ENCODE results near the gene OTX1. TPM values are rescaled to one million over a fixed set of nuclear protein-coding genes. Genes with fewer than 3 reads are reported as not detected.
"Not testable (repeated sequence)": the region's sequence is repeated elsewhere in the genome, so short reads cannot be mapped to it uniquely, and the experiment has no call there.

Gene OTX1
- total RNA-seq = not detected

DNA sequence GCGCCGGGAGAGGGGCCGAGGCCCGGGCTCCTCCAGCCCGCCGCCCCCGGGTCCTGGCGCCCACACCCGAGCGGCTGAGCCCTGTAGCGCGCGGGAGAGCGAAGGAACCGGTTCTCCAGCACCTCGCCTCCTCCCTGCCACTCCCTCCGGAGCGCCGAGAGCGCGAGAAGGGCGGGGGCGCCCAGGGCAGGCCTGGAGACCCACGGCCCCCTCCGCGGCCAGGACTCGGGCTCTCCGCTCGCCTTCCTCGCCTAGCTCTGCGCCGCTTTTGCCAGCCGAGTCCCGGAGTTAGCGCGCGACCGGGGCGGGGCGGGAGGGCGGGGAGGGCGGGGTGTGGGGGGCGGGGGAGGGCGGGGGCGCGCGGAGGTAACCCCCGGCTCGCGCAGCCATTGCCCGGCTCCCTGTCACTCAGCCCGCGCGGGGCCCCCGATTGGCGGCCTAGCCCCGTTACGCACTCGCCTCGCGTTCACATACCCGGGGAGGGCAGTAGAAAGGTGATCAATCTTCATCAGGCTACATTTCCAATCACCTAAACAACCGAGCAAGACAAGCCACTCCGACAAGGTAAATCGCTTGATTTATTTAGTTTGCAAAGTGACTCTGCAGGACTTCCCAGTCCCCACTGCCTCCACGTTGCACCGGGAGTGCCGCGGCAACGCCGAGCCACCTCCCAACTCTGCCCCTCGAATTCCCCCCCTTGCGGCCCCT is at the start of gene OTX1:
Gene OTX1 (plus strand): TSS at position 497 of the 708 bp plus-strand sequence. CDS start 2,161 bp downstream, outside the sequence.
- DNase-seq = no peak

DNA sequence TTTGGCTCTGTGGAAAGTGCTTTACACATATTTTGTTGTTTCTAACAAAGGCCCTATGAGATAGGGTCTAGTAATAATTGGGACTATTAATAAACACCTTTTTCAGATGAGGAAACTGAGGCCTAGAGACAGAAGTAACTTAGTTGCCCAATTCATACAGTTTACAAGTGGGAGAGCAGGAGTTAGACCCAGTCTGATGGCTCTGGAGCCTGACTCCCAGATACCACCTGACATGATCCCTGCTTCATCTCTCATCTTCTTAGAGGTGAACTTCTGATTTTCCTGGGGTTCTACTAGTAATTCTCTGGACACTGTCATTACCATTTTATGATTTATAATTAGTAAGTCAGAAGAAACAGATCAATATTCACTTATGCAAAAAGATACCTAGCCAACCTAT is 49.1 kb upstream of the OTX1 start:
- no peak for DNase-seq

DNA sequence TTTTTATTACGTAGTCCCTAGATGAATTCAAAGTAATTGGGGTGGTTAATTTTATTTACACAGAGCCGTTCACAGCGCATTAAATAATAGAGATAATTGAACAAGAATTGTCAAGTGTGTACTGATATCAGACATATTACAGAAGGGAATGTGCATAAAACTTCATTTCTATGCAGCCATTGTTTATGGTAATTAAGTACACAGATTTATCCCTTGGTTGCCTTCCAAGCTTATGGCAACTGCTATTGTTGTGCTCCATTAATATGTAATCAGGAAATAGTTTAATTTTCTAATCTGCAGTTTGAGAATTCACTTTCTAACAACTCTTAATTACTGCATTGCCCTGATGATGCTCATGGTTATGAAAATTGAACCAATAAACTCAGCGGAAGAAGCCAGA is 47.3 kb upstream of the OTX1 start:
- no peak for DNase-seq

DNA sequence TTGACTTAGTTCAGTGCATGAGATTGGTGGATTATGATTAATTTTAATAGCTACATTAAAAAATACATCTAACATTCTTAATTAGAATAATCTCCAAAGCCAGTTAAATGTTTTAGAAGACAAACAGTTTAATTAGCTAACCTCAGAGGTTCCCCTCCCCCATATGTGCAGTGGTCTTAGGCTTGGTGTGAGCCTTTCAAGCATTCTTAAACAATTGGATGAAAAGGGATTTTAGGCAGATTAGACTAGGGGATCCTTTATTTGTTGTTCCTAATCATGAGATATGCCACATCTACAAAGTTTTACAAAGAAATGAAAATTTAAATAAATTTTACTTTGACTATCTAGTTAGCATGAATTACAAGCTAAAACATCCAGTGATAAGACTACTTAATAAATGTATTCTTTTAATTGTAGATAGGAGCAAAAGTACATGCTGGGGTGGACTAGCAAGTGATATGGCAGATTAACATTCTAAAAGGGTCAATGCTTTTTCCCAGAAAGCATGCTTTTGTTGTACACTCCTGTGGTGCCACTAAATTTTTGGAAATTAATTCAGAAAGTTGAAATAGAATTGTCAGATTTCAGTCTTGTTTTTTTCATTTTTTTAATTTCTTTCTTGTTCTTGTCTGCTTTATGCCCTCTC is 42.7 kb upstream of the OTX1 start:
- DNase-seq = no peak

GRCh38 chr2:63008838-63009237 is 41.8 kb upstream of the OTX1 start:
- DNase-seq = no peak

DNA sequence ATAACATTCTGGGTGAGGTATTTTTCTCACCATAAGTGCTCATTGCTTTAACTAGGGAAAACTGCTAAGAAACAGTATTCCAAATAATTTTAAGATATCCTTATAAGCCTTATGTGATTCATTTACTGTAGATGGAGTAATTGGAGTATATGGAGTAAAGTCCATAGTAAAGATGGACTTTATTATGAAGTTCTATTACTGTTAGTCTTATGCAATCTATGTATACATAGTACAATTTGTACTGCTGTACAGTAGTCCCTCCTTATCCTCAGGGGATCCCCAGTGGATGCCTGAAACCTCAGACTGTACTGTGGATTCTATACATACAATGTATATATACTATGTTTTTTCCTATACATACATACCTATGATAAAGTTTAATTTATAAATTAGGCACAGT is 41.1 kb upstream of the OTX1 start:
- no peak for DNase-seq

- DNase-seq = no peak
Observed at GRCh38 chr2:63012541-63012940, 38.1 kb upstream of the OTX1 start.

DNA sequence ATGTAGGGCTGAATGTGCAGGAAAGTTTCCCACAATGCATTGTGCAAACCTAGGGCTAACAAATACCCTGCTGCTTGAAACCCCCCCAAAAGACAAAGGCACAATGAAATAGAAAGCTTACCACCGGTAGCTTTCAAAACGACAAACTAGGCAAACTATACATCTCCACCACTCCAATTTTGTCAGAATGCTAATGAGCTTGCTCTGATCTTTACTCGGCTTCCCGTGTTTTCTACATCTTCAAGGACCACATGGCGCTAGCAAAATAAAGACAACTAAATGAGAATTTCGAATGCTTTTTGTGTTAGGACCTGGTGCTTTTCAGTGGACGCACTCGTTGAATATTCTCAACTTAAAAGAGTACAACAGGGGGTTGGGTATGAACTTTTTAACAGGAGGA is 37.2 kb upstream of the OTX1 start:
- DNase-seq = no peak

DNA sequence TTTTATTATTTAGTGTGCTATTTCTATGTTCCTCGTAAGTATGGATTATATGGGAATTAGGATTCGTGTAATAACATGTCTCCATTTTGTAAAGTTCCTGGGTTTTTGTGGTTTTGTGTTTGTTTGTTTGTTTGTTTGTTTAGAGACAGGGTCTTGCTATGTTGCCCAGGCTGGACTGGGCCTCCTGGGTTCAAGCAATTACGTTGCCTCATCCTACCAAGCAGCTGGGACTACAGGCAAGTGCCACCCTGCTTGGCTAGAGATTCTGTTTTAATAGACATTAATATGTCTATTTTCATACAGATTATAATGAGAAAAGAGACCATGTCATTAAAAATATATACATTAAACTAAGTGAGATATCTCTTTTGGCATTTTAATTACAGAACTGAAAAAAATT is 35.2 kb upstream of the OTX1 start:
- no peak for DNase-seq

GRCh38 chr2:63018439-63018838 is 32.2 kb upstream of the OTX1 start:
- DNase-seq = no peak

DNA sequence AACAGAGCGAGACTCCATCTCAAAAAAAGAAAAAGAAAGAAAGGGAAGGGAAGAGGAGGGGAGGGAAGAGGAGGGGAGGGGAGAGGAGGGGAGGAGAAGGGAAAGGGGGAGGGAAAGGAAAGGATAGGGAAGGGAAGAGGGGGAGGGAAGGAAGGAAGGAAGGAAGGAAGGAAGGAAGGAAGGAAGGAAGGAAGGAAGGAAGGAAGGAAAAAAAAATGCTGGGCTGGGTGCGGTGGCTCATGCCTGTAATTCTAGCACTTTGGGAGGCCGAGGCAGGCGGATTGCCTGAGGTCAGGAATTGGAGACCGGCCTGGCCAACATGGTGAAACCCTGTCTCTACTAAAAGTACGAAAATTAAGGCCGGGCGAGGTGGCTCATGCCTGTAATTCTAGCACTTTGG is 30.9 kb upstream of the OTX1 start:
- DNase-seq = not testable (repeated sequence)

DNA sequence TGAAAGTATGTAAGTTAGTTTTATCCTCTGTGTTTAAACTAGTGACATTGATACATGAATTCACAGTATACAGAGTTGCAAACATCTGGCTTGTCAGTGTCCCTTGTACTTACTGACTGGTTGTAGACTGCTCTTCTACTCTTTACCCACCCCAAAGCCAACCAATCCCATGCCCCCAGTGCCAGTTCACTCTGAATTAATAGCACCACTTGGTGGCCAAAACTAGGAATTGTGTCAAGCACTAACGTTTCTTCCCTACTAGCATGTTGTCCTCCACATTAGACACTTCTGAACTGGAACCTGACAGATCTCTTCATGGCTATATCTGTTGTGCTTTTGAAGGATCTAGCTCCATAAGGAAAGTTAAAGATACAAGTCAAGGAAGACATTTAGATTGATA is 27.2 kb upstream of the OTX1 start:
- DNase-seq = no peak

DNA sequence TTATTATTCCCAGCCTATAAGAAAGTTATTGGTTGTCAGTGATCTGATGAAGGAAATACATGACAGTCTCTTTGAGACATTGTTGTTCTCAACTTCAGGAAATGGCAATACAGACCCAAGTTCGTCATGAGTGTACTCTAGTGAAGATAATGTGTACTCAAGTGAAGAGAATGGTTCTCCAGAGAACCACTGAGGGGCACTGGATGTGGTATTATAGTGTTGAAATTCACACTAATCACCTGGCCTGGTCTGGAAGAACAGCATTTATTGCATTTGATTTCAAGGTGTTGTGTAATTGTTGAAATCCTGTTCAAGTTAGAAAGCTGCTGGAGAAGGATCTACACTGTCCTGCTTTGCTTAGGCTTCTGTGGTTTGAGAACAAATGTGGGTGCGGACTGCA is 23.4 kb upstream of the OTX1 start:
- DNase-seq = no peak

DNA sequence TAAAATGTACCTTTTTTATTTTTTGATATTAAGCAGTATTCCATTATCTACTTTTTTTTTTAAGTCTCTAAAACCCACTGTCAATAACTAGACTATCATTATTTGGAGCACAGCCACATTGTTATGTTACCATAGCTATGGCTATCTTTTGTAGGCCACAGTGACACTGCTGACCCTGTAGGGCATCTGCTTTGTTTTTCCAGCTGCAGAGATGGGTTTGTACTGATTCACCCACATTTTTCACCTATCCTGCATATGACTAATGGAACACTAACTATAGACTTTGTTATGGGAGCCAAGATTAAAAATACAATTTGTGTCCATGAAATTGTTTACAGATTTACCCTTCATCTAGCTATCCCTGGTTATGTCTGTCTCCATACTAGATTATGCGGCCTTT is 21.6 kb upstream of the OTX1 start:
- no peak for DNase-seq

DNA sequence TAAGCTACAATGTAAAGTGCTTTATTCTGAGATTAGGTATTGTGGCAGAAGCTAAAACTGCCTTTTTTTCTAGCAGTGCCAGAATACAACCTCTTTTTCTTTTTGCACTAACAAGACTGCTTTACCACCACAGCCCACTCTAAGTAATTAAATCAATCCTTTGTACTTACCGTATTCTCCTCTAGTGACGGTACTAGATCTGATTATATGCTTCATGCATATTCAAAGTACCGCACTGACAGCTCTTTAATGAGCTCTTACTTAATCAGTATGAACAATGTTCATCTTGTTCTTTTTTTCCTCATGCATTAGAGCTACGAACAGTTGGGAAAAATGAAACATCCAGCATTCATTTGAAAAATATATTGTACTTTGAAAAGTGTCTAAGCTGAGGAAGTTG is 16.1 kb upstream of the OTX1 start:
- DNase-seq = no peak

DNA sequence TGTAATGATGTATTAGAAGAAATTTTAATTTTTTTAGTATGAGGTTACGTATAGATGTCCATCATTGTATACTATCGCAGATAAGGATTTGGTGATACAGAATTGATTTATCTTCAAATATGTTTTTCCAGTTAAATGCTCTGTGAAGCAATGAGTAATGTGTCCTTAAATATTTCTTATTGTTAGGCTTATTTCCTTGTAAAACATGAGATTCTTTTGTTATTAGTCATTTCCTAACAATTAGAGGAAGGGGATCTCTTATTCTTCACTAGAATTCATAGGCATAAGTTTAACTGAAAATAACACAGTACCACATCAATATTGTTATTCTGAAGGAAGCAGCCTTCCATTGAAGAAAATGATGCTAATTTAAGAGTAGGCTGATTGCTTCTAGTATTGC is 15.5 kb upstream of the OTX1 start:
- no peak for DNase-seq

DNA sequence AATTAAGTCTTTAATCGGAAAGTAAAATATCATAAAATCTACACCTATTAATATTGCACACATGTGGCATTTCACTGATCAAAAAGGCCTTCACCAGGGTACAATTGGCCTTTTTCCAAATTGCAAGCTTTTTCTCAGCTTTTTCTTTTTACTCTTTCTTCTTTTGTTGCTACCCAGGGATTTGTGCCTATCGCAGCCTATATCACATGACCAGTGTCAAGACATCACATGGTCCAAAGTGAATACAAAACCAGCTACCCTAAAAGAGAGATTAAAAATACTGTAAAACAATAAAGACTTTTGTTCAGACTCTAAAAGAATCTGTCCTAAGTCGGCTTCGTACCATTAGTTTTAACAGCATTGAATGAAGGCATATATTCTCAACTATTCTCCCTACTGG is 15.0 kb upstream of the OTX1 start:
- DNase-seq = no peak

DNA sequence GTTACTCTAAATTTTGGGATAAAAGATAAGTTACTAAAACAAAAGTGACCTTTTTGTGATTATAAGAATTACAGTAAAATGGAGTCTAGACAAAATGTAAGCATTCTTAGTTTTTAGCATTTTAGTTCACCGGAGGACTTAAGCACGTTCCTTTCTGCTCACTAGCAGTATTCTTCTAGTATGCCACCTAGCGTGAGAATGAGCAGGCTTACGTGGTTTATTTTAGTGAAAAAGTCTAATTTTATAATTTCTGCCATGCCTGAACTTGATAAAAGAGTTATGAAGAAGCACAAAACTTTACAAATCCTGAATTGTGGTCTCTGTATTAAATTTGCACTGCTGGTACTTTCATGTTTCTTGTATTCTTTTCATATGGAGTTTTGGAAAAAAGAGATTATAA is 12.6 kb upstream of the OTX1 start:
- DNase-seq = no peak

DNA sequence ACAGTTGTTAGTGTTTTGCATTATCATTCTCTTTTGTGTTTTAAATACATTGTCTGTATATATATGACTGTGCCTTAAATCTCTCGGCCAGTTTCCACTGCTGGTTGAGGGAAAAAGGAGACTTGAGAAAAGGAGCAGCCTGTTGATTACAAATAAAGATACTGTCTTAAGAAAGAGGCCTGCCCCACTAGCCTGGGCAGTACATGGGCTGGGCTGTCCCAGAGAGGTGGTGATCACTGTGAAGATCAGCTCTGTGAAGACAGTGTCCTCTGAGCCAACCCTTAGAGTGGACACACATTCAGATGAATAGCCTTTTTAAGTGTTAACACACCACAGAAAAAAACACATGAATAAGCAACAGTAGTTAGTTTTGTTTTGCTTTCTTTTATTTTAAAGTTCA is 10.0 kb upstream of the OTX1 start:
- DNase-seq = no peak

GRCh38 chr2:63041592-63041991 is 9.0 kb upstream of the OTX1 start:
- no peak for DNase-seq

GRCh38 chr2:63044362-63045327 is 6.0 kb upstream of the OTX1 start:
- DNase-seq = no peak

GRCh38 chr2:63046552-63046951 is 4.1 kb upstream of the OTX1 start:
- no peak for DNase-seq

DNA sequence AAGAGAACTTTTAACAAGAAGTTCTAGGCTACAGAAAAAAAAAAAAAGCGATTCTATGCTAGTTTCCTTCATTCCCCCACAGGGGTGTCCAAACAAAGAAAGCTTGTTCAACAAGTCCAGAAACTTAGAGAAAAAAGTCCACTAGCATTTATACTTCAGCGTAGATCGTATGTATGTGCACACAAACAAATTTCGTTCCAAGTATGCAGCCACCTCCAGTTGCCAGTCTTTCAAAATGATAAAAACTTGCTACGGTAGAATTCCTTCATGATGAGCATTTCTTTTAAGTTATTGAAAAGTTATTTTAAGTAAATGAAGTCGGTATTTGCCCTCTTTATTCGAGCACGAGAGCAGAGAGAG is 3.7 kb upstream of the OTX1 start:
- DNase-seq = no peak
